Measurements from ENCODE around the gene ACER3. TPM values are rescaled to one million over a fixed set of nuclear protein-coding genes. Genes with fewer than 3 reads are reported as not detected.

Gene ACER3
- total RNA-seq, 2 experiments from 2014 or later, result 10.5 to 10.9 TPM

- ChIA-PET CTCF (interaction anchor here (3.9 to 7.2 kb wide), 4 partner anchors 106 to 182 kb away, joined by 53 to 132 read pairs (median 59); no protein-coding TSS in a partner anchor), POLR2A (no interaction called here)
- Mint-ChIP-seq H3K27me3 (no peaks in the 10 kb centered on the region), H3K9me3 (no peaks in the 10 kb centered on the region), H3K4me3 (no peak overlapping the region), H3K27ac (no peak overlapping the region), H3K4me1 (ENCODE audit: low read depth) (peaks cover 4% of the 10 kb centered on the region), H3K36me3 (peaks cover 1% of the 10 kb centered on the region)
- no peak for DNase-seq
- intact Hi-C loops (cut with micrococcal nuclease), result loop anchor here (5.0 kb wide), 1 partner anchor 54 kb away; the partner anchor contains the start of gene ACER3
Observed at GRCh38 chr11:76916712-76917111, 56.0 kb downstream of the ACER3 start.

GRCh38 chr11:76918941-76919386, 58.2 kb downstream of the ACER3 start:
- peaks cover 3% of the 10 kb centered on the region for H3K9me3 Mint-ChIP-seq
- POLR2A ChIA-PET, result no interaction called here
- H3K4me1 Mint-ChIP-seq (ENCODE audit: low read depth), result peaks cover 4% of the 10 kb centered on the region
- no peaks in the 10 kb centered on the region for H3K27me3 Mint-ChIP-seq
- CTCF ChIA-PET, result interaction anchor here (0.7 to 7.2 kb wide), 35 partner anchors 12 to 197 kb away, joined by 3 to 132 read pairs (median 5); no protein-coding TSS in a partner anchor
- H3K4me3 Mint-ChIP-seq, result no peak overlapping the region
- peaks cover 2% of the 10 kb centered on the region for H3K36me3 Mint-ChIP-seq
- intact Hi-C loops (cut with micrococcal nuclease), result loop anchor here (1.0 to 5.0 kb wide), 2 partner anchors 57 to 109 kb away; partner anchors contain the start of gene ACER3
- DNase-seq, result peak; percentile 11
- H3K27ac Mint-ChIP-seq, result no peak overlapping the region

DNA sequence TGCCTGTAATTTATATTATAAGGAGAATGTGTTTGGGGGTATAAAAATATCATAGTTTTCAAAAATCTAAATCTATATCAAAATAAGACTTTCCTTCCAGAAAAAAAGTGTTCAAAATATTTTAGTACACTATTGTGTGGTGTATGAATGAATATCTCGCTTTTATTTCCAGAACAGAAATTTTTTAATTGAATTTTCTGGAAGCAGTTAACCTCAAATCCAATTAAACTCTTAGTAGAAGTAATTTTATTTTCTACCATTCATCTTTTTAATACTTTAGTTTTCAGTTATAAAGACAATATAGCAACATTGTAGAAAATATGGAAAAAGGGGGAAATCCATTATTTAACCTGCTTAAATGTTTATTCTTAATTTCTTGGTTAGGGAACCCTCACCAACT, 58.7 kb downstream of the ACER3 start:
- Mint-ChIP-seq H3K4me3 (no peak overlapping the region), H3K36me3 (peaks cover 2% of the 10 kb centered on the region), H3K27me3 (no peaks in the 10 kb centered on the region), H3K4me1 (ENCODE audit: low read depth) (peaks cover 4% of the 10 kb centered on the region), H3K9me3 (peaks cover 3% of the 10 kb centered on the region), H3K27ac (no peak overlapping the region)
- DNase-seq, result no peak
- CTCF ChIA-PET, result interaction anchor here (0.7 to 7.2 kb wide), 57 partner anchors 10 to 770 kb away, joined by 3 to 132 read pairs (median 5); no protein-coding TSS in a partner anchor
- POLR2A ChIA-PET, result no interaction called here
- intact Hi-C loops (cut with micrococcal nuclease), result loop anchor here (1.0 to 5.0 kb wide), 2 partner anchors 57 to 109 kb away; partner anchors contain the start of gene ACER3

GRCh38 chr11:76919887-76920746, 59.4 kb downstream of the ACER3 start:
- CTCF ChIA-PET, result interaction anchor here (0.7 to 7.2 kb wide), 58 partner anchors 9 to 770 kb away, joined by 3 to 132 read pairs (median 4); no protein-coding TSS in a partner anchor
- Mint-ChIP-seq H3K4me3 (no peak overlapping the region), H3K36me3 (peaks cover 2% of the 10 kb centered on the region)

GRCh38 chr11:76927160-76927559, 66.4 kb downstream of the ACER3 start:
- no peaks in the 10 kb centered on the region for H3K27me3 Mint-ChIP-seq
- intact Hi-C loops (cut with micrococcal nuclease), result no loop called here
- H3K36me3 Mint-ChIP-seq, result peaks cover 14% of the 10 kb centered on the region
- CTCF ChIA-PET, result no interaction called here
- H3K27ac Mint-ChIP-seq, result no peak overlapping the region
- H3K9me3 Mint-ChIP-seq, result peaks cover 3% of the 10 kb centered on the region
- POLR2A ChIA-PET, result no interaction called here
- DNase-seq, result no peak
- no peak overlapping the region for H3K4me3 Mint-ChIP-seq
- no peaks in the 10 kb centered on the region for H3K4me1 Mint-ChIP-seq (ENCODE audit: low read depth)

More at GRCh38 chr11:76919887-76920746, 59.4 kb downstream of the ACER3 start:
- no peaks in the 10 kb centered on the region for H3K27me3 Mint-ChIP-seq
- intact Hi-C loops (cut with micrococcal nuclease), result loop anchor here (1.0 to 5.0 kb wide), 4 partner anchors 58 to 172 kb away; partner anchors contain the start of gene ACER3
- DNase-seq, result peak; percentile 56
- H3K9me3 Mint-ChIP-seq, result peaks cover 3% of the 10 kb centered on the region
- H3K4me1 Mint-ChIP-seq (ENCODE audit: low read depth), result peaks cover 4% of the 10 kb centered on the region
- H3K27ac Mint-ChIP-seq, result no peak overlapping the region
- POLR2A ChIA-PET, result no interaction called here

DNA sequence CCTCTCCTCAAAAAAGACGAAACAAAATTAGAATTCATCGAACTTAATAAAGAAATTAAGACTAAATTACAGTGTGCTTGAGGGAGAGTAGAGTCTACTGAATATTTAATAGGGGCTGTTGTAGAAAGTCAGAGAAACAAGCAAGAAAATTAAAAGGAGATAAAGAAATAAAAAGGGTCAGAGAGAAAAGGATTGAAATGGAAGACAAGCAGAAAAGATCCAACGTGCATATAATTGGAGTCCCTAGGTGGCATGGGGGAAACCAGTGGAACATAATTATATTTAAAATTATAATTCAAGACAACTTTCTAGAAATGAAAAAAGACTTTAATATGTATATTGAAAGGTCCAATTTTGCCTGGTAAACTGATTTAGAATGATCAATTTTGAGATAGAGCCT, 74.3 kb downstream of the ACER3 start:
- intact Hi-C loops (cut with micrococcal nuclease), result no loop called here
- H3K36me3 Mint-ChIP-seq, result peaks cover 29% of the 10 kb centered on the region
- H3K4me1 Mint-ChIP-seq (ENCODE audit: low read depth), result no peaks in the 10 kb centered on the region
- H3K9me3 Mint-ChIP-seq, result peaks cover 12% of the 10 kb centered on the region
- no peaks in the 10 kb centered on the region for H3K27me3 Mint-ChIP-seq
- ChIA-PET POLR2A (no interaction called here), CTCF (no interaction called here)
- no peak overlapping the region for H3K4me3 Mint-ChIP-seq
- H3K27ac Mint-ChIP-seq, result no peak overlapping the region
- no peak for DNase-seq

DNA sequence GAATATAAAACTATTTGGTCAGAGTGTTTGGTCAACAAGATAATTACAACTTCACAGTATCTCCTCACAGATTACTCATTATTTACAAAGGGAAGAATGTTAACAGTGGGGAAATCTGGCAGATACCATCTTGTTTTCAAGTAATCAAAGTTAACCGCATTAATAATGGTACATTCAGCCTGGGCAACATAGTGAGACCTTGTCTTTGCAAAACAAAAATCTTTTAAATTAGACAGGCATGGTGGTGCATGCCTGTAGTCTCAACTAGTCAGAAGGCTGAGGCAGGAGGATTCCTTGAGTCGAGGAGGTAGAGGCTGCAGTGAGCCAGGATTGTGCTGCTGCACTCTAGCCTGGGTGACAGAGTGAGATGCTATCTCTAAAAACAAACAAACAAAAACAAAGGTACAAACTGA, 78.5 kb downstream of the ACER3 start:
- H3K36me3 Mint-ChIP-seq, result peaks cover 16% of the 10 kb centered on the region

GRCh38 chr11:76944225-76944624, 83.5 kb downstream of the ACER3 start:
- no peak for DNase-seq
- Mint-ChIP-seq H3K27ac (no peak overlapping the region), H3K4me1 (ENCODE audit: low read depth) (no peaks in the 10 kb centered on the region), H3K27me3 (no peaks in the 10 kb centered on the region), H3K4me3 (no peak overlapping the region), H3K36me3 (peaks cover 15% of the 10 kb centered on the region), H3K9me3 (peaks cover 27% of the 10 kb centered on the region)
- intact Hi-C loops (cut with micrococcal nuclease), result no loop called here
- ChIA-PET POLR2A (no interaction called here), CTCF (no interaction called here)

More for the DNA sequence above, 78.5 kb downstream of the ACER3 start:
- no peaks in the 10 kb centered on the region for H3K27me3 Mint-ChIP-seq
- peaks cover 27% of the 10 kb centered on the region for H3K9me3 Mint-ChIP-seq
- no peak overlapping the region for H3K4me3 Mint-ChIP-seq
- H3K27ac Mint-ChIP-seq, result no peak overlapping the region
- intact Hi-C loops (cut with micrococcal nuclease), result no loop called here
- POLR2A ChIA-PET, result no interaction called here
- CTCF ChIA-PET, result interaction anchor here (0.6 kb wide), 1 partner anchor 125 kb away, joined by 3 read pairs; no protein-coding TSS in a partner anchor
- H3K4me1 Mint-ChIP-seq (ENCODE audit: low read depth), result no peaks in the 10 kb centered on the region
- DNase-seq, result no peak

DNA sequence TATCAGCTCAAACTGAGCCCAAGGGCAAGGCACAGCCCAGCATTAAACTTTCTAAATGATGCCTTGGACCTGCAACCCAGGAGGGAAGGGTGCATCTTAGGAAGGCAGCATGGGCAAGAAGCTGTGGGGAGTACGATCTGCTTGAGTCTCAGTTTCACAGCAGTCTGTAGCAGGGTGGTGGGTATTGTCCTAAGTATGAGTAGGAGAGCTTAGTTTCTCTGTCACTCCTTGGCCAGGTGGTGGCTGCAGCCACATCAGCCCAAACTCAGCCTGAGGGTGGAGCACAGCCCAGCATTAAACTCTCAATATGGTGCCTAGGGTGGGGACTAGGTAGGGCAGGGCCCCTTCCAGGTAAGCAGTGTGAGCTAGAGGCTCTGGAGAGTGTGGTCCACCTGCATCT, 85.5 kb downstream of the ACER3 start:
- no peak for DNase-seq
- H3K27me3 Mint-ChIP-seq, result no peaks in the 10 kb centered on the region
- no peak overlapping the region for H3K4me3 Mint-ChIP-seq
- no peak overlapping the region for H3K27ac Mint-ChIP-seq
- intact Hi-C loops (cut with micrococcal nuclease), result no loop called here
- H3K4me1 Mint-ChIP-seq (ENCODE audit: low read depth), result no peaks in the 10 kb centered on the region
- peaks cover 15% of the 10 kb centered on the region for H3K36me3 Mint-ChIP-seq
- peaks cover 27% of the 10 kb centered on the region for H3K9me3 Mint-ChIP-seq
- ChIA-PET CTCF (no interaction called here), POLR2A (no interaction called here)

- H3K36me3 Mint-ChIP-seq, result peaks cover 15% of the 10 kb centered on the region
Observed at GRCh38 chr11:76947190-76947589, 86.5 kb downstream of the ACER3 start.

GRCh38 chr11:76947800-76948199, 87.1 kb downstream of the ACER3 start:
- CTCF ChIA-PET, result interaction anchor here (1.3 to 2.5 kb wide), 2 partner anchors 28 to 29 kb away, joined by 4 to 7 read pairs; no protein-coding TSS in a partner anchor
- peaks cover 15% of the 10 kb centered on the region for H3K36me3 Mint-ChIP-seq

More at GRCh38 chr11:76947190-76947589, 86.5 kb downstream of the ACER3 start:
- H3K4me3 Mint-ChIP-seq, result no peak overlapping the region
- intact Hi-C loops (cut with micrococcal nuclease), result no loop called here
- peaks cover 27% of the 10 kb centered on the region for H3K9me3 Mint-ChIP-seq
- no peaks in the 10 kb centered on the region for H3K4me1 Mint-ChIP-seq (ENCODE audit: low read depth)
- CTCF ChIA-PET, result interaction anchor here (1.3 to 2.5 kb wide), 2 partner anchors 27 to 28 kb away, joined by 4 to 7 read pairs; no protein-coding TSS in a partner anchor
- H3K27me3 Mint-ChIP-seq, result no peaks in the 10 kb centered on the region
- POLR2A ChIA-PET, result no interaction called here
- no peak for DNase-seq
- H3K27ac Mint-ChIP-seq, result no peak overlapping the region

GRCh38 chr11:76955459-76956114, 94.9 kb downstream of the ACER3 start:
- CTCF ChIA-PET, result no interaction called here
- no peaks in the 10 kb centered on the region for H3K9me3 Mint-ChIP-seq
- no peak overlapping the region for H3K27ac Mint-ChIP-seq
- intact Hi-C loops (cut with micrococcal nuclease), result no loop called here
- H3K27me3 Mint-ChIP-seq, result no peaks in the 10 kb centered on the region
- H3K4me3 Mint-ChIP-seq, result no peak overlapping the region
- H3K4me1 Mint-ChIP-seq (ENCODE audit: low read depth), result no peaks in the 10 kb centered on the region
- POLR2A ChIA-PET, result no interaction called here
- no peak for DNase-seq
- H3K36me3 Mint-ChIP-seq, result peaks cover 5% of the 10 kb centered on the region

More at GRCh38 chr11:76947800-76948199, 87.1 kb downstream of the ACER3 start:
- Mint-ChIP-seq H3K4me1 (ENCODE audit: low read depth) (no peaks in the 10 kb centered on the region), H3K27me3 (no peaks in the 10 kb centered on the region), H3K4me3 (no peak overlapping the region), H3K9me3 (peaks cover 25% of the 10 kb centered on the region), H3K27ac (no peak overlapping the region)
- DNase-seq, result no peak
- POLR2A ChIA-PET, result no interaction called here
- intact Hi-C loops (cut with micrococcal nuclease), result no loop called here

All from activated CD4-positive, alpha-beta memory T cell treated with anti-CD3 and anti-CD28 coated beads for 36 hours (primary cell).